Neural crest cell (in vitro differentiated cells): Measurements from ENCODE around the gene TMEM255B. TPM values are rescaled to one million over a fixed set of nuclear protein-coding genes. Genes with fewer than 3 reads are reported as not detected.
"Not testable (repeated sequence)": the region's sequence is repeated elsewhere in the genome, so short reads cannot be mapped to it uniquely, and the experiment has no call there.

Source experiments
- DNase-seq: peaks from one replicate; pipeline ENCODE4 v3.0.0; 2021; ENCODE audit warnings: low read depth, mixed read lengths, low spot score
- H3K27ac Mint-ChIP-seq: one replicate; pipeline ENCODE4 v1.8.0; 2021; ENCODE audit warnings: mild to moderate bottlenecking, mixed read lengths; ENCODE audit not compliant: unreplicated experiment
- H3K27me3 Mint-ChIP-seq: 2 replicates; pipeline ENCODE4 v1.8.0; 2021; ENCODE audit warnings: low read depth, mild to moderate bottlenecking, mixed read lengths
- H3K36me3 Mint-ChIP-seq: 2 replicates; pipeline ENCODE4 v1.8.0; 2021; ENCODE audit warnings: low read depth, mild to moderate bottlenecking, mixed read lengths
- H3K4me1 Mint-ChIP-seq: 2 replicates; pipeline ENCODE4 v1.8.0; 2021; ENCODE audit warnings: mixed read lengths
- H3K4me3 Mint-ChIP-seq: one replicate; pipeline ENCODE4 v1.8.0; 2021; ENCODE audit warnings: mild to moderate bottlenecking, mixed read lengths
- H3K9me3 Mint-ChIP-seq: 2 replicates; pipeline ENCODE4 v1.8.0; 2021; ENCODE audit warnings: mixed read lengths
- total RNA-seq: library from RNA; stranded (reverse); gene quantifications from 2 replicates; pipeline ENCODE4 v1.2.1, GENCODE V29; 2021
- TF ChIP-seq, protein P1 (sequence below): fragments of 200-600 bp; sonication (generic); conservative IDR thresholded peaks from 2 replicates; pipeline ENCODE4 v1.5.0; 2021; ENCODE audit warnings: antibody characterized with exemption, mild to moderate bottlenecking

TMEM255B gene
- total RNA-seq, 1 donor from 2014 or later: 2.4 TPM

DNA sequence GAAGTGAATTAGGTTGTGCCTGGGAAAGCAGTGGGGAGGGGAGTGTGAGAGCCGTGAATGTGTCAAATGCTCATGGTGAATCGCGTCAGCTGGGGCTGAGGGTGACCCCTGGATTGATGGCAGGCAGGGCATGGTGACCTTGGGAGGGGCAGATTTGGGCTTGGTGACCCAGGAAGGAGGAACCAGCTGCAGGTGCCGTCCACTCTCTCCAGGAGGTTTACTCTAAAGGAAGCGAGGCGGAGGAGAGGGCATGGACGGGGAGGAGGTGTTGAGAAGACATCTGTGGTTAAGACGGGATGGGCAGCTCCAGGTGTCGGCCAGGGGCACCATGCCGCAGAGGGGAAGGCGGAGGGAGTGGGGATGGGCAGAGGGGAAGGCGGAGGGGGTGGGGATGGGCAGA is 28.7 kb downstream of the TMEM255B start:
- Mint-ChIP-seq H3K27ac (no peak overlapping the region), H3K4me3 (no peak overlapping the region), H3K4me1 (no peaks in the 10 kb centered on the region), H3K9me3 (peaks cover 4% of the 10 kb centered on the region), H3K27me3 (peaks cover 21% of the 10 kb centered on the region), H3K36me3 (peaks cover 2% of the 10 kb centered on the region)
- DNase-seq: no peak
- TF ChIP-seq, protein P1, sequence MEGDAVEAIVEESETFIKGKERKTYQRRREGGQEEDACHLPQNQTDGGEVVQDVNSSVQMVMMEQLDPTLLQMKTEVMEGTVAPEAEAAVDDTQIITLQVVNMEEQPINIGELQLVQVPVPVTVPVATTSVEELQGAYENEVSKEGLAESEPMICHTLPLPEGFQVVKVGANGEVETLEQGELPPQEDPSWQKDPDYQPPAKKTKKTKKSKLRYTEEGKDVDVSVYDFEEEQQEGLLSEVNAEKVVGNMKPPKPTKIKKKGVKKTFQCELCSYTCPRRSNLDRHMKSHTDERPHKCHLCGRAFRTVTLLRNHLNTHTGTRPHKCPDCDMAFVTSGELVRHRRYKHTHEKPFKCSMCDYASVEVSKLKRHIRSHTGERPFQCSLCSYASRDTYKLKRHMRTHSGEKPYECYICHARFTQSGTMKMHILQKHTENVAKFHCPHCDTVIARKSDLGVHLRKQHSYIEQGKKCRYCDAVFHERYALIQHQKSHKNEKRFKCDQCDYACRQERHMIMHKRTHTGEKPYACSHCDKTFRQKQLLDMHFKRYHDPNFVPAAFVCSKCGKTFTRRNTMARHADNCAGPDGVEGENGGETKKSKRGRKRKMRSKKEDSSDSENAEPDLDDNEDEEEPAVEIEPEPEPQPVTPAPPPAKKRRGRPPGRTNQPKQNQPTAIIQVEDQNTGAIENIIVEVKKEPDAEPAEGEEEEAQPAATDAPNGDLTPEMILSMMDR: no peak

DNA sequence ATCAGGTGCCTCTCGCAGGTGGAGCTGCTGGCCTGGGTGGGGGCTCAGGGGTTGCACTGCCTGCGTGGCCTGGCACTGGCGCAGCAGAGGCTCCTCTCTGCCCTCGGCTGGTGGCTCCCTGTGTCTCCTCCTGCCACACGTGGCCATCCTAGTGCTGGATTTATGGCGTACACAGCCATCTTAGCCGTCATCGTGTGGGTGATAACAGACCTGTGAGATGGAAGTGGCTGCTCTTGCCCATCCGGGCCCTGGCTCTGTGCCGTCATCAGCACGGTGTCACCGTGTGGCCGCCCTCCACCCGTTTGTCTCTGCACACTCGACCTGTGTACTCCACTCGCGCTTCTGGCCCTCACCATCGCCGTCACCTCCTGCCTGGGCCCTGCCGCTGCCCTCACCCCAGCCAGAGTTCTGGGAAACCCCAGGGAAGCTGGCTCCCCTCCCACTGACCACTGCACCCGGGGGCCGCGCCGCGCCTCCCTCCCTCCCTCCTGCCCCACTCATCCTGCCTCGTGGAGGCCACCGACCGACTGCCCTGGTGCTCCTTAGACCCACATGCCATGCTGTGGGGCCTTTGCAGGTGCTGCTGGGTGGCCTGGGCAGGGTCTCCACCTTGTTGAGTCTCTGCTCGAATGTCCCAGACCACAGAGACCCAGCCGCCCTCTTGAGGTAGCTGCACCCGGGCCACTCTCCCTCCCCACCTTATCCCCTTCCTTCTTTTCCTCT is 29.5 kb downstream of the TMEM255B start:
- no peaks in the 10 kb centered on the region for H3K4me1 Mint-ChIP-seq
- peaks cover 15% of the 10 kb centered on the region for H3K27me3 Mint-ChIP-seq
- DNase-seq: no peak
- TF ChIP-seq, protein P1: no peak
- H3K4me3 Mint-ChIP-seq: no peak overlapping the region
- no peak overlapping the region for H3K27ac Mint-ChIP-seq
- no peaks in the 10 kb centered on the region for H3K36me3 Mint-ChIP-seq
- peaks cover 4% of the 10 kb centered on the region for H3K9me3 Mint-ChIP-seq

DNA sequence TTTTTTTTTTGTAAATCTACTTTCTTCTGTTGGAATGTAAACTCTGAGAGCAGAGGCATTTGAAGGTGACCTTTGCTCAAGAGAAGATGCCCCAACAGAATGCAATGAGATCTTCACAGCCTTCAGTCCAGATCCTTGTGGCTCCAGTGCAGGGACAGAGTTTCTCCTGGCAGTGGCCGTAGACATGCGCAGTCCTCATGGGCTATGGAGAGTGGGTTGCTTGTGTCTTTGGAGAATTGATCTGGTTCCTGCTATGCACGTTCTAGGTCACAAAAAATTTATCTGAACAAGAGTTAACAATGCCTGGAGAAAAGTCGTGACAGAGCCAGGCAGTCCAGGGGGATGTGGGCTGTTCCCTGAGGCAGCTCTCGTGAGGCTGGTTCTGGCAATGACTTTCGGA is 30.1 kb downstream of the TMEM255B start:
- Mint-ChIP-seq H3K27ac (no peak overlapping the region), H3K9me3 (peaks cover 4% of the 10 kb centered on the region), H3K4me3 (no peak overlapping the region), H3K4me1 (no peaks in the 10 kb centered on the region), H3K27me3 (peaks cover 9% of the 10 kb centered on the region), H3K36me3 (no peaks in the 10 kb centered on the region)
- no peak for DNase-seq
- TF ChIP-seq, protein P1: no peak

DNA sequence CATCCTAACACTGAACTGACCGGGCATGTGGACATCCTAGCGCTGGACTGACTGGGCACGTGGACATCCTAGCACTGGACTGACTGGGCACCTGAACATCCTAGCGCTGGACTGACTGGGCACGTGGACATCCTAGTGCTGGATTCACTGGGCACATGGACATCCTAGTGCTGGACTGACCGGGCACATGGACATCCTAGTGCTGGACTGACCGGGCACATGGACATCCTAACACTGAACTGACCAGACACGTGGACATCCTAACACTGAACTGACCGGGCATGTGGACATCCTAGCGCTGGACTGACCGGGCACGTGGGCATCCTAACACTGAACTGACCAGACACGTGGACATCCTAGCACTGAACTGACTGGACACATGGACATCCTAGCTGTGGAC is 30.9 kb downstream of the TMEM255B start:
- H3K9me3 Mint-ChIP-seq, H3K4me1 Mint-ChIP-seq, DNase-seq, H3K36me3 Mint-ChIP-seq, H3K27ac Mint-ChIP-seq, H3K4me3 Mint-ChIP-seq, H3K27me3 Mint-ChIP-seq: not testable (repeated sequence)

DNA sequence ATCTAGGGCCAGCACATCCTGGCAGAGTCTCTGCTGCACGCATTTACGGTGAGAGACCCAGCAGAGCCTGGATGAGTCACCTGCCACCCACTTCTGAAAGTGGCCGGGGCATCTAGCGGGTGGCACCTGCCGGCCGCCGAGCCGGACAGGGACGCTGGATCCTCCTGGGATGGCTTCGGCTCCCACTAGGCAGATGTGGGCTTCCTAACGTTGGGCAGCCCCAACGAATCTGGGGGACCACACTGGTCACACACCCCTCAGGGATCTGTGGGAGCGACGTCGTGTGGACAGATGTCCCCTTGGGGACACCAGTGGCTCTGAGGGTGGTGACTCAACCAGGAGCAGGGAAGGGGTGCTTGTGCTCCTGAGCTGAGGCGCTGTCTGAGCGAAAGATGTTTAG is 32.2 kb downstream of the TMEM255B start:
- H3K4me1 Mint-ChIP-seq: no peaks in the 10 kb centered on the region
- no peak for DNase-seq
- no peaks in the 10 kb centered on the region for H3K9me3 Mint-ChIP-seq
- H3K36me3 Mint-ChIP-seq: no peaks in the 10 kb centered on the region
- H3K4me3 Mint-ChIP-seq: no peak overlapping the region
- TF ChIP-seq, protein P1: no peak
- H3K27ac Mint-ChIP-seq: no peak overlapping the region
- H3K27me3 Mint-ChIP-seq: no peaks in the 10 kb centered on the region

DNA sequence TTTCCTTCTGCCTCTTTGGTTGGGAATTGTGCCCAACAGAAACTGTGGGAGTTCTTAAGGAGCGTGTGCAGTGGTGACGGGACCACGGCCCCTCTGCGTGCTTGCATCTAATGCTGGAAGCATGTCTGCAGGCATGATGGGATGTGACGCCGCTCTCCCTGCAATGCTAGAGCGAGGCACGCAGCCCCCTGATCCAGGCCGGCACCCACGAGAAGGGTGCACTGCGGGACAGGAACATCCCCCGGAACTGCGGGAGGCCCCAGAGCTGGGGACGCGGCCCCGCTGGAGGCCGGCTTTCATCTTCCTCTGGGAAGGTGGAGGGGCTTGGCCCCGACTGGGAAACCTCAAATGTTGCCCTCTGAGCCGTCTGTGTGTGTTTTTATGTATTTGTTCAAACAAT is 32.7 kb downstream of the TMEM255B start:
- no peak for DNase-seq
- Mint-ChIP-seq H3K9me3 (no peaks in the 10 kb centered on the region), H3K27me3 (no peaks in the 10 kb centered on the region), H3K36me3 (no peaks in the 10 kb centered on the region), H3K4me1 (no peaks in the 10 kb centered on the region), H3K4me3 (no peak overlapping the region), H3K27ac (no peak overlapping the region)
- TF ChIP-seq, protein P1: no peak
